ENCODE data around the gene GPR132. TPM values are rescaled to one million over a fixed set of nuclear protein-coding genes. Genes with fewer than 3 reads are reported as not detected.
A peak's percentile ranks its signal among the peaks of the same experiment; 100 is the strongest.

The GPR132 gene
- total RNA-seq, 2 donors from 2014 or later, result 0.27 to 3.3 TPM

GRCh38 chr14:105060751-105061427 is 4.3 kb downstream of the GPR132 start:
- no peak overlapping the region for H3K27ac Mint-ChIP-seq
- Histone ChIP-seq H3K4me1 (ENCODE audit: control insufficient read depth, insufficient read depth, low read length) (peaks cover 5% of the 10 kb centered on the region), H3K4me3 (ENCODE audit: low read length) (no peak overlapping the region), H3K36me3 (ENCODE audit: control insufficient read depth, insufficient read depth, low read length) (no peaks in the 10 kb centered on the region), H3K27me3 (ENCODE audit: control insufficient read depth, insufficient read depth, low read length, poor library complexity, severe bottlenecking) (no peaks in the 10 kb centered on the region), H3K9me3 (ENCODE audit: control insufficient read depth, low read length) (no peaks in the 10 kb centered on the region), H3K9ac (ENCODE audit: extremely low read depth, low read length, poor library complexity, severe bottlenecking) (no peak overlapping the region), H3K27ac (ENCODE audit: low read depth, low read length) (peak overlapping the region; percentile 49)
- WGBS, 2 experiments (ENCODE audit: insufficient coverage in 1 of 2, insufficient read length in 1 of 2), result 93 to 94% methylated on average over 26 to 30 of the region's 30 CpGs
- DNase-seq, result peak; percentile 50
- H3K4me1 Mint-ChIP-seq, result peaks cover 7% of the 10 kb centered on the region
- H3K36me3 Mint-ChIP-seq (ENCODE audit: low read depth), result no peaks in the 10 kb centered on the region
- no peaks in the 10 kb centered on the region for H3K9me3 Mint-ChIP-seq
- no peak overlapping the region for H3K4me3 Mint-ChIP-seq
- H3K27me3 Mint-ChIP-seq (ENCODE audit: insufficient read depth), result no peaks in the 10 kb centered on the region
- no peak for TF ChIP-seq CTCF (conservative IDR thresholded peaks at IDR 0.05)

GRCh38 chr14:105059925-105060565 is 5.2 kb downstream of the GPR132 start:
- Mint-ChIP-seq H3K36me3 (ENCODE audit: low read depth) (no peaks in the 10 kb centered on the region), H3K4me1 (peaks cover 7% of the 10 kb centered on the region), H3K4me3 (no peak overlapping the region), H3K27ac (no peak overlapping the region), H3K9me3 (no peaks in the 10 kb centered on the region), H3K27me3 (ENCODE audit: insufficient read depth) (no peaks in the 10 kb centered on the region)
- no peaks in the 10 kb centered on the region for H3K36me3 ChIP-seq (ENCODE audit: control insufficient read depth, insufficient read depth, low read length)
- H3K9ac ChIP-seq (ENCODE audit: extremely low read depth, low read length, poor library complexity, severe bottlenecking), result no peak overlapping the region
- H3K9me3 ChIP-seq (ENCODE audit: control insufficient read depth, low read length), result no peaks in the 10 kb centered on the region
- WGBS, 2 experiments (ENCODE audit: insufficient coverage in 1 of 2, insufficient read length in 1 of 2), result 91 to 98% methylated on average over 10 to 16 of the region's 16 CpGs
- peak overlapping the region; percentile 17 for H3K27ac ChIP-seq (ENCODE audit: low read depth, low read length)
- DNase-seq, result no peak
- TF ChIP-seq CTCF (conservative IDR thresholded peaks at IDR 0.05), result no peak
- no peak overlapping the region for H3K4me3 ChIP-seq (ENCODE audit: low read length)
- no peaks in the 10 kb centered on the region for H3K27me3 ChIP-seq (ENCODE audit: control insufficient read depth, insufficient read depth, low read length, poor library complexity, severe bottlenecking)
- H3K4me1 ChIP-seq (ENCODE audit: control insufficient read depth, insufficient read depth, low read length), result peaks cover 5% of the 10 kb centered on the region

GRCh38 chr14:105059035-105059924 is 6.0 kb downstream of the GPR132 start:
- DNase-seq, result peak; percentile 72
- H3K27ac ChIP-seq (ENCODE audit: low read depth, low read length), result no peak overlapping the region
- no peaks in the 10 kb centered on the region for H3K27me3 ChIP-seq (ENCODE audit: control insufficient read depth, insufficient read depth, low read length, poor library complexity, severe bottlenecking)
- H3K36me3 ChIP-seq (ENCODE audit: control insufficient read depth, insufficient read depth, low read length), result no peaks in the 10 kb centered on the region
- no peaks in the 10 kb centered on the region for H3K9me3 ChIP-seq (ENCODE audit: control insufficient read depth, low read length)
- Mint-ChIP-seq H3K9me3 (no peaks in the 10 kb centered on the region), H3K4me1 (peaks cover 7% of the 10 kb centered on the region), H3K27ac (no peak overlapping the region), H3K4me3 (no peak overlapping the region), H3K36me3 (ENCODE audit: low read depth) (no peaks in the 10 kb centered on the region), H3K27me3 (ENCODE audit: insufficient read depth) (no peaks in the 10 kb centered on the region)
- no peak overlapping the region for H3K9ac ChIP-seq (ENCODE audit: extremely low read depth, low read length, poor library complexity, severe bottlenecking)
- peaks cover 5% of the 10 kb centered on the region for H3K4me1 ChIP-seq (ENCODE audit: control insufficient read depth, insufficient read depth, low read length)
- 85 to 87% methylated on average over 18 to 22 of the region's 22 CpGs for WGBS, 2 experiments (ENCODE audit: insufficient coverage in 1 of 2, insufficient read length in 1 of 2)
- no peak overlapping the region for H3K4me3 ChIP-seq (ENCODE audit: low read length)
- TF ChIP-seq CTCF (conservative IDR thresholded peaks at IDR 0.05), result peak; percentile 45
